Ishikawa (cell line): ENCODE results near the gene LRTM2.
A peak's percentile ranks its signal among the peaks of the same experiment; 100 is the strongest.

ENCODE experiments used
- CEBPB ChIP-seq: IDR thresholded peaks from 2 replicates; pipeline ENCODE4 v1.6.1; 2012
- CREB1 ChIP-seq: IDR thresholded peaks from 2 replicates; pipeline ENCODE4 v1.6.1; 2012; ENCODE audit warnings: low read depth
- EGR1 ChIP-seq: IDR thresholded peaks from 2 replicates; pipeline ENCODE4 v1.6.1; 2012
- EP300 ChIP-seq: IDR thresholded peaks from 2 replicates; pipeline ENCODE4 v1.6.1; 2012; ENCODE audit warnings: borderline replicate concordance
- FOXM1 ChIP-seq: IDR thresholded peaks from 2 replicates; pipeline ENCODE4 v1.6.1; 2012; ENCODE audit warnings: low read depth, borderline replicate concordance
- MAX ChIP-seq: IDR thresholded peaks from 2 replicates; pipeline ENCODE4 v1.6.1; 2012
- NFIC ChIP-seq: IDR thresholded peaks from 2 replicates; pipeline ENCODE4 v1.6.1; 2012
- RAD21 ChIP-seq: IDR thresholded peaks from 2 replicates; pipeline ENCODE4 v1.6.1; 2012; ENCODE audit warnings: low read depth
- REST ChIP-seq: IDR thresholded peaks from 2 replicates; pipeline ENCODE4 v1.6.1; 2012; ENCODE audit warnings: low read depth, mild to moderate bottlenecking
- TAF1 ChIP-seq: IDR thresholded peaks from 2 replicates; pipeline ENCODE4 v1.6.1; 2012; ENCODE audit warnings: low read depth, mild to moderate bottlenecking
- TCF12 ChIP-seq: IDR thresholded peaks from 2 replicates; pipeline ENCODE4 v1.6.1; 2012; ENCODE audit warnings: low read depth
- TEAD4 ChIP-seq: IDR thresholded peaks from 2 replicates; pipeline ENCODE4 v1.6.1; 2012
- USF1 ChIP-seq: IDR thresholded peaks from 2 replicates; pipeline ENCODE4 v1.6.1; 2012
- YY1 ChIP-seq: IDR thresholded peaks from 2 replicates; pipeline ENCODE4 v1.6.1; 2012; ENCODE audit warnings: low read depth
- ZBTB7A ChIP-seq: IDR thresholded peaks from 2 replicates; pipeline ENCODE4 v1.6.1; 2012; ENCODE audit warnings: low read depth

The LRTM2 gene

GRCh38 chr12:1820191-1820895, at the start of gene LRTM2:
Gene LRTM2 (plus strand): TSS chr12:1820565. CDS start chr12:1828149, 7,584 bp downstream.
- TF ChIP-seq TCF12, result no peak
- no peak for TF ChIP-seq CREB1
- TF ChIP-seq USF1, result no peak
- no peak for TF ChIP-seq NFIC
- no peak for TF ChIP-seq TAF1
- TF ChIP-seq CEBPB, result no peak
- no peak for TF ChIP-seq EP300
- TF ChIP-seq TEAD4, result no peak
- TF ChIP-seq ZBTB7A, result no peak
- TF ChIP-seq REST, result no peak

GRCh38 chr12:1773937-1774655, 46.3 kb upstream of the LRTM2 start:
- no peak for TF ChIP-seq TAF1
- no peak for TF ChIP-seq TCF12

GRCh38 chr12:1776170-1776921, 44.0 kb upstream of the LRTM2 start:
- TF ChIP-seq CEBPB, result no peak
- no peak for TF ChIP-seq RAD21
- no peak for TF ChIP-seq ZBTB7A
- no peak for TF ChIP-seq REST
- TF ChIP-seq CREB1, result no peak
- no peak for TF ChIP-seq TCF12
- no peak for TF ChIP-seq FOXM1
- TF ChIP-seq EGR1, result no peak
- no peak for TF ChIP-seq TAF1
- no peak for TF ChIP-seq EP300
- no peak for TF ChIP-seq MAX
- no peak for TF ChIP-seq USF1
- no peak for TF ChIP-seq NFIC
- no peak for TF ChIP-seq YY1
- TF ChIP-seq TEAD4, result no peak

- no peak for TF ChIP-seq CEBPB
Measured at GRCh38 chr12:1777798-1778197, 42.6 kb upstream of the LRTM2 start.

GRCh38 chr12:1778911-1779310, 41.5 kb upstream of the LRTM2 start:
- TF ChIP-seq RAD21 (no peak), NFIC (no peak), FOXM1 (no peak), EGR1 (no peak), CREB1 (no peak), TEAD4 (no peak), CEBPB (no peak), TCF12 (no peak), EP300 (no peak), USF1 (no peak)

GRCh38 chr12:1779783-1780182, 40.6 kb upstream of the LRTM2 start:
- TF ChIP-seq NFIC (peak; percentile 29; the same call in 1 of the 2 replicates), EP300 (no peak)
